Neural cell (in vitro differentiated cells): Measurements from ENCODE around the gene SRSF2.

Experiments
- EZH2 ChIP-seq: fragments of 200-600, 300-800 bp; shearing (Covaris generic), sonication (generic); IDR thresholded peaks from 2 replicates; pipeline ENCODE4 v1.6.1; 2014; ENCODE audit warnings: antibody characterized with exemption, low read length, borderline replicate concordance, mild to moderate bottlenecking; ENCODE audit not compliant: insufficient read depth, poor library complexity, severe bottlenecking
- TF ChIP-seq, protein P1 (sequence below): fragments of 450-650 bp; IDR thresholded peaks from 2 replicates; pipeline ENCODE4 v1.5.1; 2014; ENCODE audit warnings: antibody characterized with exemption, mild to moderate bottlenecking, moderate library complexity; ENCODE audit not compliant: poor library complexity, severe bottlenecking

DNA sequence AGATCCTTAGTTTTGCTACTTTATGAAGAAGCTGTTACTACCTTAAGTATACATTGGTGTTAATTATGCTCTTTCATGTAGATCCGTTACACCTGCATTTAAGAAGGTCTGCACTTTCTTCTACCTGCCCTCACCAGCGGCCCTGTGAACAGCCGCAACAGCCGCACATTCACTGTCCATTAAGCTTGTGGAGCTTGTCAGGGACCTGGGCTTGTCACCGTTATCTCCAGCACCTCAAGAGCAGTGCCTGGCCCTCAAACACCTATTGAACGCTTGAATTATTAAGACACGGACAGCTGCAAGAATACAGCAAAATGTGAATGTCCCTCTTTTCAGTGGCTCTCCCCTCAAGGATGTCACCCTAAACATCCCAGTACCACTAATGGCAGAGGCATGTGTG lies 23.4 kb downstream of the SRSF2 start:
- TF ChIP-seq, protein P1, sequence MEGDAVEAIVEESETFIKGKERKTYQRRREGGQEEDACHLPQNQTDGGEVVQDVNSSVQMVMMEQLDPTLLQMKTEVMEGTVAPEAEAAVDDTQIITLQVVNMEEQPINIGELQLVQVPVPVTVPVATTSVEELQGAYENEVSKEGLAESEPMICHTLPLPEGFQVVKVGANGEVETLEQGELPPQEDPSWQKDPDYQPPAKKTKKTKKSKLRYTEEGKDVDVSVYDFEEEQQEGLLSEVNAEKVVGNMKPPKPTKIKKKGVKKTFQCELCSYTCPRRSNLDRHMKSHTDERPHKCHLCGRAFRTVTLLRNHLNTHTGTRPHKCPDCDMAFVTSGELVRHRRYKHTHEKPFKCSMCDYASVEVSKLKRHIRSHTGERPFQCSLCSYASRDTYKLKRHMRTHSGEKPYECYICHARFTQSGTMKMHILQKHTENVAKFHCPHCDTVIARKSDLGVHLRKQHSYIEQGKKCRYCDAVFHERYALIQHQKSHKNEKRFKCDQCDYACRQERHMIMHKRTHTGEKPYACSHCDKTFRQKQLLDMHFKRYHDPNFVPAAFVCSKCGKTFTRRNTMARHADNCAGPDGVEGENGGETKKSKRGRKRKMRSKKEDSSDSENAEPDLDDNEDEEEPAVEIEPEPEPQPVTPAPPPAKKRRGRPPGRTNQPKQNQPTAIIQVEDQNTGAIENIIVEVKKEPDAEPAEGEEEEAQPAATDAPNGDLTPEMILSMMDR: no peak
- no peak for TF ChIP-seq EZH2
